Parathyroid adenoma (tissue), 2 donors: ENCODE results near the gene MYL3.

Experiments used
- H2AFZ ChIP-seq: fragments of 300-600 bp; sonication (generic); one replicate; pipeline ENCODE4 v1.7.0; 2017; ENCODE audit warnings: antibody characterized with exemption, mild to moderate bottlenecking
- H3K27ac ChIP-seq: fragments of 300-600 bp; sonication (generic); one replicate; pipeline ENCODE4 v1.7.0; 2017
- H3K27me3 ChIP-seq: fragments of 300-600 bp; sonication (generic); one replicate; pipeline ENCODE4 v1.7.0; 2017; ENCODE audit warnings: low read length; ENCODE audit not compliant: control insufficient read depth, insufficient read depth
- H3K36me3 ChIP-seq: fragments of 300-600 bp; sonication (generic); one replicate; pipeline ENCODE4 v1.7.0; 2017; ENCODE audit warnings: low read length; ENCODE audit not compliant: control insufficient read depth, insufficient read depth
- H3K4me1 ChIP-seq: fragments of 300-600 bp; sonication (generic); one replicate; pipeline ENCODE4 v1.7.0; 2017; ENCODE audit warnings: control low read depth
- H3K4me2 ChIP-seq: fragments of 300-600 bp; sonication (generic); one replicate; pipeline ENCODE4 v1.7.0; 2017; ENCODE audit warnings: low read length
- H3K4me3 ChIP-seq: fragments of 300-600 bp; sonication (generic); one replicate; pipeline ENCODE4 v1.7.0; 2017; ENCODE audit warnings: low read depth, low read length
- H3K79me2 ChIP-seq: fragments of 300-600 bp; sonication (generic); one replicate; pipeline ENCODE4 v1.7.0; 2017; ENCODE audit warnings: control low read depth
- H3K9ac ChIP-seq: fragments of 300-600 bp; sonication (generic); one replicate; pipeline ENCODE4 v1.7.0; 2017; ENCODE audit warnings: mild to moderate bottlenecking
- H3K9me3 ChIP-seq: fragments of 300-600 bp; sonication (generic); one replicate; pipeline ENCODE4 v1.7.0; 2017; ENCODE audit warnings: low read length; ENCODE audit not compliant: control insufficient read depth
- CTCF ChIP-seq: fragments of 300-600 bp; sonication (generic); IDR thresholded peaks from one replicate; pipeline ENCODE4 v1.7.0; 2017; ENCODE audit warnings: antibody characterized with exemption, mild to moderate bottlenecking
- donor health status: primary hyperparathyroidism.

MYL3 gene

GRCh38 chr3:46900356-46900755 lies 37.1 kb upstream of the MYL3 start:
- Histone ChIP-seq H3K9me3 (no peaks in the 10 kb centered on the region), H3K9ac (no peak overlapping the region), H2AFZ (no peak overlapping the region), H3K4me2 (no peak overlapping the region), H3K4me3 (no peak overlapping the region), H3K4me1 (no peaks in the 10 kb centered on the region), H3K27ac (no peak overlapping the region), H3K27me3 (no peaks in the 10 kb centered on the region), H3K36me3 (no peaks in the 10 kb centered on the region), H3K79me2 (no peaks in the 10 kb centered on the region)
- no peak for TF ChIP-seq CTCF

GRCh38 chr3:46900007-46900292 lies 36.7 kb upstream of the MYL3 start:
- no peak overlapping the region for H2AFZ ChIP-seq
- H3K4me1 ChIP-seq: no peaks in the 10 kb centered on the region
- no peak overlapping the region for H3K27ac ChIP-seq
- no peak overlapping the region for H3K9ac ChIP-seq
- H3K4me2 ChIP-seq: no peak overlapping the region
- H3K9me3 ChIP-seq: no peaks in the 10 kb centered on the region
- no peaks in the 10 kb centered on the region for H3K27me3 ChIP-seq
- H3K79me2 ChIP-seq: no peaks in the 10 kb centered on the region
- no peak overlapping the region for H3K4me3 ChIP-seq
- no peak for TF ChIP-seq CTCF
- no peaks in the 10 kb centered on the region for H3K36me3 ChIP-seq

- Histone ChIP-seq H3K9ac (no peak overlapping the region), H3K27ac (no peak overlapping the region), H3K9me3 (no peaks in the 10 kb centered on the region), H3K27me3 (no peaks in the 10 kb centered on the region), H3K4me1 (no peaks in the 10 kb centered on the region), H3K4me3 (no peak overlapping the region), H3K4me2 (no peak overlapping the region), H3K79me2 (no peaks in the 10 kb centered on the region), H3K36me3 (no peaks in the 10 kb centered on the region), H2AFZ (no peak overlapping the region)
- no peak for TF ChIP-seq CTCF
These were observed 36.1 kb upstream of the MYL3 start for GRCh38 chr3:46899151-46900006.

- no peaks in the 10 kb centered on the region for H3K4me1 ChIP-seq
- TF ChIP-seq CTCF: no peak
- no peaks in the 10 kb centered on the region for H3K9me3 ChIP-seq
- no peak overlapping the region for H3K27ac ChIP-seq
- H3K4me2 ChIP-seq: no peak overlapping the region
- H3K4me3 ChIP-seq: no peak overlapping the region
- peak overlapping the region; percentile 23 for H2AFZ ChIP-seq
- no peaks in the 10 kb centered on the region for H3K36me3 ChIP-seq
- no peaks in the 10 kb centered on the region for H3K79me2 ChIP-seq
- H3K27me3 ChIP-seq: no peaks in the 10 kb centered on the region
- H3K9ac ChIP-seq: no peak overlapping the region
These were observed 35.3 kb upstream of the MYL3 start for GRCh38 chr3:46898321-46899150.
